ENCODE data around the gene CLTCL1.
"Not testable (repeated sequence)": the region's sequence is repeated elsewhere in the genome, so short reads cannot be mapped to it uniquely, and the experiment has no call there.

Gene CLTCL1

DNA sequence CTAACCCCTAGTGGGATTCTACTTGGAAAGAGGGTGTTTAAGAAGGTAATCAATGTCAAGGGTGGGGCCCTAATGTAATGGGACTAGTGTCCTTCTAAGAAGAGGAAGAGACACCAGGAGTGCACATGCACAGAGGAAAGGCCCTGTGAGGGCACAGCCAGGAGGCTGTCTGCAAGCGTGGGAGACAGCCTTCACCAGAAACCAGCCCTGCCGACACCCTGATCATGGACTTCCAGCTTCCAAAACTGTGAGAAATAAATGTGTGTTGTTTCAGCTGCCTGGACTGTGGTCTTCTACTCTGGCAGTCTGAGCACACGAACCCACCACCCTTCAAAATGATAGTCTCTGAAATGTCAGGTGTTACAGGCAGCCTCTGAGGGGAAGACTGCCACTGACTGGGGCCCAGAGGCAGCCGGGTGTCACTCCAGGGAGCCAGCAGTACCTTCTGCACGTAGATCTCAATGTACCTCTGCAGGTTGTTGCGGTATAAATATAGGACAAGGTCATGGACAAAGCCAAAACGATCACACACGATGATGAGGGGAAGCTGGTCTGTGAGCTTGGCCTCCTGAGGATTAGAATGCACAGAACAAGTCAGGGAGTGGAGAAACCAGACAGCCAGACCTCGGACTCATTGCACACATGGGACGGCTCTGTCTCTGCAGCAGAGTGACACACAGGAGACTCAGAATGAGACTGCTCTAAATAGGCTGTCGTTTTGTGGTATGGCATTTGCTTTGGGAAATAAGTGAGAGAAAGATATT, 69.1 kb downstream of the CLTCL1 start:
- DNase-seq (ENCODE audit: extremely low read depth in 1 of 2, low read depth in 1 of 2): no peak

- DNase-seq (ENCODE audit: extremely low read depth in 1 of 2, low read depth in 1 of 2): no peak
Measured at GRCh38 chr22:19220867-19221266, 70.7 kb downstream of the CLTCL1 start.

DNA sequence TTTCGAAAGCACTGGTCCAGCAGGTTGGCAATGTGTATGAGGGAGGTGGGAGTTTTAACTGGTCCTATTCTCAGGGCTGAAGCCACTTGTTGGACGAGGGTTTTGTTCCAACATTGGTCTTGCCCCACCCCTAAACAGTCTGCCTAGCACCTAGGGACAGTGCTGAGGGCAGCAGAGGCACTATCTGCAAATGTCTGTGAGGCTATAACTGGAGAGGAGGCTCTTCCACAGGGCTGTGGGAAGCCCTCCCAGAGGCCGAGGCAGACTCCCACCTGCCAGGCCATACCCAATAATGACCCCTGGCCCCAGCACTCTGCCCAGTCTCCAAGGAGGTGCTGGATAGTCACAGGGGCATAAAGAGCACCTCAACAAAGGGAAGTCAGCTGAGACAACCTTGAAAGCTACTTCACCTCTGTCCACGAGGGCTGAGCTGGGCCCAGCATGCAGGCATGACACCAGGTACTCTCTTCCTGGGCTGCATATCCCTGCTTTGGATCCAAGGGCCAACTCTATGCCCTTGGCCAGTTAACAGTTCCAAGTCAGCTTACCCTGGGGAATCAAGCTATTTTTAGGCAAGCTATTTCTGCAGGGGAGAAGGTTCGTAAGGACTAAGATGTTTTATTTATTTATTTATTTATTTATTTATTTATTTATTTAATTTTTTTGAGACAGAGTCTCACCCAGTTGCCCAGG, 72.8 kb downstream of the CLTCL1 start:
- DNase-seq (ENCODE audit: extremely low read depth in 1 of 2, low read depth in 1 of 2): no peak

GRCh38 chr22:19216579-19216978, 74.9 kb downstream of the CLTCL1 start:
- no peak for DNase-seq (ENCODE audit: extremely low read depth in 1 of 2, low read depth in 1 of 2)

- no peak for DNase-seq (ENCODE audit: extremely low read depth in 1 of 2, low read depth in 1 of 2)
Measured at GRCh38 chr22:19215360-19215759, 76.2 kb downstream of the CLTCL1 start.

GRCh38 chr22:19214078-19214473, 77.4 kb downstream of the CLTCL1 start:
- DNase-seq (ENCODE audit: extremely low read depth in 1 of 2, low read depth in 1 of 2): no peak

GRCh38 chr22:19213442-19214077, 78.0 kb downstream of the CLTCL1 start:
- no peak for DNase-seq (ENCODE audit: extremely low read depth in 1 of 2, low read depth in 1 of 2)

DNA sequence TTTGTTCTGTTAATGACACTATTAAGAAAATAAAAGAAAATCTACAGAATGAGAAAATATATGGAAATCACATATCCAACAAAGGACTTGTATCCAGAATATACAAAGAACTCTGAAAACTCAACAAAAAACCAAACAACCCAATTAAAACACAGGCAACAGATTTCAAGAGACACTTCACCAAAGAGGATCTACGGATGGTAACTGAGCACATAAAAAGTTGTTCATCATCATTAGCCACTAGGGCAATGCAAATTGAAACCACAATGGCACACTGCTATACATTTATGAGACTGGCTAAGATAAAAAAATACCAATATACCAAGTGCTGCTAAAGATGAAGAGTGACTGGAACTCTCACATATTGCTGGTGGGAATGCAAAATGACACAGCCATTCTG, 78.5 kb downstream of the CLTCL1 start:
- DNase-seq (ENCODE audit: extremely low read depth in 1 of 2, low read depth in 1 of 2): no peak

GRCh38 chr22:19212302-19212870, 79.1 kb downstream of the CLTCL1 start:
- DNase-seq (ENCODE audit: extremely low read depth in 1 of 2, low read depth in 1 of 2): no peak

DNA sequence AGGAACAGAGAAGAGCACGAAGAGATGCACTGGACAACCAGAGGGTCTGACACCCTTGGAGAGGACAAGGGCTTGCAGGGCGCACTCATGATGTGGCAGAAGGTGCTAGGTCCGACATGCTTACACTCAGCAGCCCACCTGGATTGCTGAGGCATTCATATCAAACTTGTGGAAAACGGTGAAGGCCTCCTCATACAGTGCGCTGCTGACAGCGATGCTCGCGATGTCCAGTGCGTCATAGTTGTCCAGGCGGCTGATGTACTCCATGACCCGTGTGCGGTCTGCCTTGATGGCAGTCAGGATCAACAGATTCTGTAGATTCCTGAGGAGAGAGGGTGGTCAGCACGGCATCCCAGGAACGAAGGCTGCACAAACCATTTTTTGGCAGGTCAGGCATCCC, 81.3 kb downstream of the CLTCL1 start:
- no peak for DNase-seq (ENCODE audit: extremely low read depth in 1 of 2, low read depth in 1 of 2)

GRCh38 chr22:19208287-19208847, 83.2 kb downstream of the CLTCL1 start:
- DNase-seq (ENCODE audit: extremely low read depth in 1 of 2, low read depth in 1 of 2): no peak

- DNase-seq (ENCODE audit: extremely low read depth in 1 of 2, low read depth in 1 of 2): no peak
Measured at GRCh38 chr22:19207884-19208283, 83.6 kb downstream of the CLTCL1 start.

GRCh38 chr22:19207401-19207808, 84.1 kb downstream of the CLTCL1 start:
- no peak for DNase-seq (ENCODE audit: extremely low read depth in 1 of 2, low read depth in 1 of 2)

GRCh38 chr22:19206287-19206686, 85.2 kb downstream of the CLTCL1 start:
- no peak for DNase-seq (ENCODE audit: extremely low read depth in 1 of 2, low read depth in 1 of 2)

DNA sequence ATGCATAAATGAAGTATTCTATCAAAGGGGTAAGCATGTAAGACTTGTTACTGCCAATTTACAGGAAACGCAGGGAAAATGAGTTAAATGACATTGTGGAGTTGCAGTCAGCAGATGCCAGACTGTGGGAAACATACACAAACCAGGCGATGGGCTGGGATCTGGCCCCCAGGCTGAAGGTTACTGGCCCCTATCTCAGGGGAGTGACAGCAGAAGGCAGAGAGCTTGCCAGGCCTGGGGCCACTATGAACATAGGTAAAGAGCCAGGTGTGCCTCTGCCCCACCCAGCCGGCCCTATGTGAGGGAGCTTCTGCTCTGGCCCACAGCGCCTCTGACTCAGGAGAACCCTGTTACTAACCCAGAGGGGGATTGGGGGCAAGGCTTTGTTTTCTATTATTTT, 86.9 kb downstream of the CLTCL1 start:
- no peak for DNase-seq (ENCODE audit: extremely low read depth in 1 of 2, low read depth in 1 of 2)

GRCh38 chr22:19203834-19204233, 87.7 kb downstream of the CLTCL1 start:
- no peak for DNase-seq (ENCODE audit: extremely low read depth in 1 of 2, low read depth in 1 of 2)

DNA sequence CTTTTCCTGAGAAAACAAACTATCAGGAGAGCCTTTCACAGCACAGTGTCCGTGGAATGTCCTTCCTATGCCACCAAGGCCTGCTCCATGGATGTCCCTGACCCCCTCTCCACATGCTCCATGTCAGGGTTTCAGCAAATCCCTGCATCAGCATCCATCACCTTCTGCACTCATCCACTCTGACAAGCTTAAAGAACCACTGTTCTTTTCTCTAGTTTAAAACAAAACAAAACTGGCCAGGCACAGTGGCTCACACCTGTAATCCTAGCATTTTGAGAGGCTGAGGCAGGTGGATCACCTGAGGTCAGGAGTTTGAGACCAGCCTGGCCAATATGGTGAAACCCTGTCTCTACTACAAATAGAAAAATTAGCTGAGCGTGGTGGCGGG, 88.7 kb downstream of the CLTCL1 start:
- not testable (repeated sequence) for DNase-seq (ENCODE audit: extremely low read depth in 1 of 2, low read depth in 1 of 2)

GRCh38 chr22:19201869-19202798, 89.4 kb downstream of the CLTCL1 start:
- no peak for DNase-seq (ENCODE audit: extremely low read depth in 1 of 2, low read depth in 1 of 2)

DNA sequence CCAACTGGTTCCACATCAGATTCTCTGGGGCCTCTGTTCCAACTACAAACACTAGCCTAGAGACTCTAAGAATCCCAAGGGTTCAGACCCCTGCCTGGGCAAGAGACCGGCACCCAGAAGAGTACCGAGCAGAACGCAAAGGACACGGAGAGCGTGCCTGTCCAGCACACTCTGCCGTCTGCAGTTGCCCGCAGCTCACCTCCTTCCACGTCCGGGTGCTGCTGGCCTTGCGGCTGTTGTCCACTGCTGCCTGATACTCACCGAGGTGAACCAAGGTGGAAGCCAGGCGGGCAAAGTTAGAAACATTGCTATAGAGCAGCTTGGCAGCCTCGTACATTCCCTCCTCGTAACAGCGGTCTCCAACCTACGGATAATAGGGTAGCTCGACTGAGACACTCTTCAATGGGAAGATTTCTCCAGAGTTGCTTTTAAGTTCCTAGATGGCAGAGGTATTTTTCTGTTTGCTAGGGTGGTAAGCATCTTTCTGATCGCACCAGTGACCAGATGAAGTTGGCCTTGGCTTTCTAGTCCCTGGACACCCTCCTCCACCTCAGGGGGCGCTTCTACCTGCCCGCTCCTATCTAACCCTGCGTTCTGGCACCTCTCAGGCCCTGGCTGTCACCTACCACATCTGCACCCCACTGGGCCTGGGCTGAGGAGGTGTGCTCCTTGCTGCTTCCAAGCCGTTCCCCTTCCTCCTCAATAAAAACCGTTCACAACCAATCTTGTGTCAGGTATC, 90.2 kb downstream of the CLTCL1 start:
- no peak for DNase-seq (ENCODE audit: extremely low read depth in 1 of 2, low read depth in 1 of 2)

- DNase-seq (ENCODE audit: extremely low read depth in 1 of 2, low read depth in 1 of 2): no peak
Measured at GRCh38 chr22:19199479-19199878, 92.0 kb downstream of the CLTCL1 start.

Data from stimulated activated CD8-positive, alpha-beta memory T cell treated with anti-CD3 and anti-CD28 coated beads, Interleukin-7, amount 100 ng/mL, for 48 hours (primary cell).